LHCN-M2 (cell line): ENCODE results near the gene ATP6V0E1. TPM values are rescaled to one million over a fixed set of nuclear protein-coding genes. Genes with fewer than 3 reads are reported as not detected.
A peak's percentile ranks its signal among the peaks of the same experiment; 100 is the strongest.
"Not testable (repeated sequence)": the region's sequence is repeated elsewhere in the genome, so short reads cannot be mapped to it uniquely, and the experiment has no call there.

Experiments
- DNase-seq: peaks from one replicate; pipeline ENCODE4 v3.0.0-alpha.2; 2012; ENCODE audit warnings: low read depth
- total RNA-seq: library from RNA; depleted of rRNA; stranded (reverse); fragments of >200 nt; gene quantifications from 2 replicates; pipeline ENCODE4 v1.2.3, GENCODE V29; 2014

The ATP6V0E1 gene
- total RNA-seq, 1 experiment from 2014 or later: 165 TPM

- DNase-seq: no peak
Observed at GRCh38 chr5:173001229-173001841, 17.8 kb downstream of the ATP6V0E1 start.

DNA sequence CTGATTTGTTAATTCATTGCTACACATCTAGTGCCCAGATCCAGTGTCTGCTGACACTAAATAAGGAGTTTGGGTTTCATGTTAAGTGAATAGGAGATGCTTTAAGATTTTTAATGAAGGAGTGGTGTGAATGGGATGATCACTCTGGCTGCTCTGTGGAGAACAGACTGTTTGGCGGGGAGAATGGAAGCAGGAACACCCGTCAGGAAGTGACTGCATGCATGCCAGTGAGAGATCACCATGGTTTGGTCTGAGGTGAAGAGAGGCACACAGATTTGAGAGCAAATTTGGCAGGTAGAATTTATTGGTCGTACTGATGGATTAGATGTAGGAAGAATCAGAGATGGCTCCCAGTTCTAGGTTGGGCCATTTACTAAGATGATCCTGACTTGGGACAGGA, 19.8 kb downstream of the ATP6V0E1 start:
- DNase-seq: no peak

GRCh38 chr5:173004013-173004412, 20.4 kb downstream of the ATP6V0E1 start:
- no peak for DNase-seq

GRCh38 chr5:173004447-173004846, 20.9 kb downstream of the ATP6V0E1 start:
- no peak for DNase-seq

GRCh38 chr5:173010021-173010420, 26.4 kb downstream of the ATP6V0E1 start:
- DNase-seq: peak; percentile 27

GRCh38 chr5:173010547-173011464, 27.2 kb downstream of the ATP6V0E1 start:
- DNase-seq: peak; percentile 10

- no peak for DNase-seq
Observed at GRCh38 chr5:173011566-173011965, 28.0 kb downstream of the ATP6V0E1 start.

DNA sequence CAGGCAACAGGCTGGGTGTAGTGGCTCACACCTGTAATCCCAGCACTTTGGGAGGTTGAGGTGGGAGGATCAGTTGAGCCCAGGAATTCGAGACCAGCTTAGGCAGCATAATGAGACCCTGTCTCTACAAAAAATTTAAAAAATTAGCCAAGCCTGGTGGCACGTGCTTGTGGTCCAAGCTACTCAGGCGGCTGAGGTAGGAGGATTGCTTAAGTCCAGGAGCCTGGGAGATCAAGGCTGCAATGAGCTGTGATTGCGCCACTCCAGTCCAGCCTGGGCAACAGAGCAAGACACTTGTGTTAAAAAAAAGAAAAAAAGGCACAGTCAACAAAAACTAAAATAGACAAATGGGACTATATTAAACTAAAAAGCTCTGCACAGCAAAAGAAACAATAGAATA, 29.3 kb downstream of the ATP6V0E1 start:
- no peak for DNase-seq

GRCh38 chr5:173014671-173015070, 31.1 kb downstream of the ATP6V0E1 start:
- no peak for DNase-seq

DNA sequence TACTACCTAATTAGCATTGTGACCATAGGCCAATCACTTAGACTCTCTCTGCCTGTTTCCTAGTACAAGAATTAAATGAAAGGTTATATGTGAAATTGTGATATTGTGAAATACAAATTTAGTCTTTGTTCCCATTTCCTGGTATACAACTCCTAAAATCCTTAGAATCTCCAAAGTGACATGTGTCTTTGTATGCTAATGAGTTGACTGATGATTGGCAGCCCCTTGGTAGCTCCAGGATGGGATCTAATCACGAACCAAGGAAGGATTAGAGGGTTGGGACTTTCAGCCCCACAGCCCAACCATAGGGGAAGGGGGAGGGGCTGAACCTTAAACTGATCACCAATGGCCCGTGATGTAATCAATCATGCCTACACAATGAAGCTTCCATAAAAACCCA, 31.6 kb downstream of the ATP6V0E1 start:
- no peak for DNase-seq

GRCh38 chr5:173015598-173016455, 32.3 kb downstream of the ATP6V0E1 start:
- no peak for DNase-seq

DNA sequence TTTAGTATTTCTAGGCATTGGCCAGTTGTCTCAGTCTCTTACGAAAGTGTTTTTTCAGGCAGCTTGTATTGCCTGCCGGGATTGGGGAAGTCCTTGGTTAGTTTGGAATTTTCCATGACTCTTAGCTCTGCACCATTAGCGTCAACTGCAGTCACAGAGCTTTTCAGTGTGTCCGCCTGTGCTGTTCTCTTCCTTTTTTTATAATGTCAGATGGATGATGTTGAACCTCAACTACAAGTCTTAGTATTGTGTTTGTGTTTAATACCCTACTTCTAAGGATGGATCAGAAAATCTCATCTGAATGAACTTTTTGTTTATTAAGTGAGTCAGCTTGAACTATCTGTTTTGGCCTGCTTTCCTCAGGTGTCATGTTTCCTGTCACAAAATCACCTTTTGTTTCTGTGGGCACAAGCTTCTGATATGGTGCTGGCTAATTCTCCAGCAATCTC, 33.1 kb downstream of the ATP6V0E1 start:
- peak; percentile 76 for DNase-seq

DNA sequence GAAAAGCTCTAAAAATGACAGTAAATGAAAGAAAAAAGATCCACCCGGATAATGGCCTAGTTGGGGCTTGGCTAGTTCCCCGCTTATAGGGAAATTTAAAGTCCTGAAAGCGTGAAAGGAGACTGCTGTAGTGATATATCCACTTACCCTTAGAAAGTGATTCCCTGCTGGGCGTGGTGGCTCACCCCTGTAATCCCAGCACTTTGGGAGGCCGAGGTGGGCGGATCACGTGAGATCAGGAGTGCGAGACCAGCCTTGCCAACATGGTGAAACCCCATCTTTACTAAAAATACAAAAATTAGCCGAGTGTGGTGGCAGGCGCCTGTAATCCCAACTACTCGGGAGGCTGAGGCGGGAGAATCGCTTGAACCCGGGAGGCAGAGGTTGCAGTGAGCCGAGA, 33.5 kb downstream of the ATP6V0E1 start:
- not testable (repeated sequence) for DNase-seq

DNA sequence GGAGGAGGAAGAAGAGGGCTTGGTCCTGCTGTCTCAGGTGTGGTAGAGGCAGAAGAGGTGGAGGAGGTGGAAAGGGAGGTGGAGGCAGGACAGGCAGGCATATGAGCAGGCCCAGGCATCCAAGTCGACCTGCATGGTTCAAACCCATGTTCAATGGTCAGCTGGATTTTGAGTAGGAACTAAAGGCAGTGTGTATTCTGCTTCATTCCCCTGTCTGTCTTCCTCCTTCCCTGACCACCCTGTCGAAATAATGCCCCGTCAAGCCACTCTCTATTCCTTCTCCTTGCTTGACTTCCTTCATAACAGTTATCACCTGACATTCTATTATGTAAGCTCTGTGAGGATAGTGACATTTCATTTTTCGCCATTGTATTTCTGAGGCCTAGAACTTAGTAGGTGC, 34.8 kb downstream of the ATP6V0E1 start:
- DNase-seq: no peak

DNA sequence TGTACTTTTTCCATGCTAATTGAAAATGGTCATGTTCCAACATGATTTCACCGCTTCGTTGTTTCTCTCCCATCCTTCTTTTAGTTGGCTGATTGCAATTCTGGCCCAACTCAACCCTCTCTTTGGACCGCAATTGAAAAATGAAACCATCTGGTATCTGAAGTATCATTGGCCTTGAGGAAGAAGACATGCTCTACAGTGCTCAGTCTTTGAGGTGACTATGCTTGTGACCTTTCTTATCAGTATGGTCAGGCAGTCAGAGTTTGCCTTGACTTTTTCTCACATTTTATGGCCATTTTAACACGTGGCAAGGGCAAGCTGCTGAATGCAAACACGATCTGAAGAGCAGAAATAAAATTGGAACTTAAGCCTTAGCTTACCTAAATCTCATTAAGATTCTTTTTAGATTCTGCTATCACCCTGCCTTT, 36.6 kb downstream of the ATP6V0E1 start:
- DNase-seq: no peak

GRCh38 chr5:173020643-173021042, 37.1 kb downstream of the ATP6V0E1 start:
- DNase-seq: no peak

- DNase-seq: peak; percentile 72
Observed at GRCh38 chr5:173025651-173026050, 42.1 kb downstream of the ATP6V0E1 start.

GRCh38 chr5:173027905-173028304, 44.3 kb downstream of the ATP6V0E1 start:
- no peak for DNase-seq

DNA sequence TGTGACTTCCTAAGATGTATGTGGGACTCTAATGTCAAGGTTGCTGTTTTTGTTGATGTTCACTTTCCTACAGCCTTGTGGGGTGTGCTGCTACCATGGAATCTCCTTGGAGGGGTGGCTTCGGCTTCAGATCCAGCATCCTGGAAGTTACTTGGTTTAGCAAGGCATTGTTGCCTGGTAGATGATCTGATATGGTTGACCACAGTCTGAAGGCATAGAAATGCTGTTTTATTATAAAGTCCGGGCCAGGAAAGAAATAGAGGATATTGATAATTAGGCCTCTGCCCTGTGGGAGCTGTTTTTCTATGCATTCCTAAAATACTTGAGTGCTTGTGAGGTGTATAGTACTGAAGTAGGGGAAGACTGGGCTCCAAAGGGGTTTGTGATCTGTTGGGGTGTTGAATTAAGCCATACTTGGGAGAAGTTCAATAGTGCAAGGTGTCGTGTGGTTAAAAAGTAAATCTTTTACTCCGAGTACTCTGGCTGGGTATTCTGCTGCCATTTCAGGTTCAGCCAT, 45.3 kb downstream of the ATP6V0E1 start:
- DNase-seq: no peak

DNA sequence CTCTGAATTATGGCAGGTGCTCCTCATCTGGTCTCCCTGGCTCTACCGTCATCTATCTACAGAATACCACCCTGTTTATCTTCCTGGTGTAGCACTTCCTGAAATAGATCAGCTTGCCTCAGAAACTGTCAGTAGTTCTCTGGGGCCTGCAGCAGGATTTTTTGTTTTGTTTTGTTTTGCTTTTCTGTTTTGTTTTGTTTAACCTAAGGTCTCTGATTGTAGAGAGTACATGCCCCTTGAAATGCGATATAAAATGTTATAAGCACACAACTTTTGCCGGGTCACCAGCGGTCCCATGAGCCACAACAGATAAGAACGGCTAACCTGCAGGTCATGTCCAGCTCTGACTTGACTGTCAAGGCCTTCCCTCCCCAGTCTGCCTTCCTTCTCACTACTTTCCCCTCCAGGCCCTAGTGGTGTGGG, 45.9 kb downstream of the ATP6V0E1 start:
- DNase-seq: no peak

DNA sequence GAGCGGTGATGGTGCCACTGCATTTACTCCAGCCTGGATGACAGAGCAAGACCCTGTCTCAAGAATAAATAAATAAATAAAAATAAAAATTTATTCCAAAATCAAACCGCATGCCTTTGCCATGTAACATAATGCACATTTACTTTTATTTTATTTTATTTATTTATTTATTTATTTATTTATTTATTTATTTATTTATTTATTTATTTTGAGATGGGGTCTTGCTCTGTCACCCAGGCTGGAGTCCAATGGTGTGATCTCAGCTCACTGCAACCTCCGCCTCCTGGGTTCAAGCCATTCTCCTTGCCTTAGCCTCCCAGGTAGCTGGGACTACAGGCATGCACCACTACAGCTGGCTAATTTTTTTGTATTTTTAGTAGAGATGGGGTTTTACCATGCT, 48.5 kb downstream of the ATP6V0E1 start:
- not testable (repeated sequence) for DNase-seq

DNA sequence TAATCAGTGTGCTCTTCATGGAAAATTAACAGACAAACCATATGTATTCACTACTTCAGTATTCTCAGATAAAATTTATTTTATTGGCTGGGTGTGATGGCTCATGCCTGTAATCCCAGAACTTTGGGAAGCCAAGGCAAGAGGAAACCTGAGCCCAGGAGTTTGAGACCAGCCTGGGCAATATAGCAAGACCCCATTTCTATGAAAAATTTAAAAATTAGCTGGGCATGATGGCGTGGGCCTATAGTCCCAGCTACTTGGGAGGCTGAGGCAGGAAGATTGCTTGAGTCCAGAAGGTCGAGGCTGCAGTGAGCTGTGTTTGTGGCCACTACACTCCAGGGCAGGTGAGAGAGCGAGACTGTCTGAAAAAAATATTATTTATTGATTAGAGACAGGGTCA, 49.2 kb downstream of the ATP6V0E1 start:
- no peak for DNase-seq
